Measurements from ENCODE around the gene CMTM4.

Gene CMTM4

GRCh38 chr16:66682271-66682670 is 14.3 kb downstream of the CMTM4 start:
- DNase-seq (ENCODE audit: low spot score): no peak
- TF ChIP-seq CTCF (IDR thresholded peaks at IDR 0.05; ENCODE audit: extremely low read depth, missing control alignments): no peak

- no peak for DNase-seq (ENCODE audit: low spot score)
- TF ChIP-seq CTCF (IDR thresholded peaks at IDR 0.05; ENCODE audit: extremely low read depth, missing control alignments): no peak
These were observed 14.9 kb downstream of the CMTM4 start for GRCh38 chr16:66681676-66682075.

GRCh38 chr16:66678337-66678736 is 18.2 kb downstream of the CMTM4 start:
- DNase-seq (ENCODE audit: low spot score): no peak
- no peak for TF ChIP-seq CTCF (IDR thresholded peaks at IDR 0.05; ENCODE audit: extremely low read depth, missing control alignments)

- no peak for TF ChIP-seq CTCF (IDR thresholded peaks at IDR 0.05; ENCODE audit: extremely low read depth, missing control alignments)
- DNase-seq (ENCODE audit: low spot score): no peak
These were observed 18.7 kb downstream of the CMTM4 start for GRCh38 chr16:66677836-66678235.

- no peak for TF ChIP-seq CTCF (IDR thresholded peaks at IDR 0.05; ENCODE audit: extremely low read depth, missing control alignments)
- no peak for DNase-seq (ENCODE audit: low spot score)
These were observed 19.4 kb downstream of the CMTM4 start for GRCh38 chr16:66677179-66677578.

GRCh38 chr16:66676599-66676998 is 19.9 kb downstream of the CMTM4 start:
- DNase-seq (ENCODE audit: low spot score): no peak
- no peak for TF ChIP-seq CTCF (IDR thresholded peaks at IDR 0.05; ENCODE audit: extremely low read depth, missing control alignments)

GRCh38 chr16:66673691-66674090 is 22.9 kb downstream of the CMTM4 start:
- DNase-seq (ENCODE audit: low spot score): no peak
- TF ChIP-seq CTCF (IDR thresholded peaks at IDR 0.05; ENCODE audit: extremely low read depth, missing control alignments): no peak
